A673 (cell line): Measurements from ENCODE around the gene CGB1. TPM values are rescaled to one million over a fixed set of nuclear protein-coding genes. Genes with fewer than 3 reads are reported as not detected.

Experiments used
- BruUV-seq: library from RNA; stranded (reverse); fragments of 400-500 nt; replicated peaks from 2 replicates; lab custom pipeline; 2021; lab: Mats Ljungman, UMichigan
- CTCF ChIA-PET: fragments of 300-600 bp; sonication (Branson Sonifier 250); formaldehyde crosslinking; loops from one replicate; lab custom pipeline; 2022; ENCODE audit warnings: antibody characterized with exemption; lab: Charles Lee
- POLR2A ChIA-PET: fragments of 300-600 bp; sonication (Branson Sonifier 250); formaldehyde crosslinking; loops from one replicate; lab custom pipeline; 2022; ENCODE audit warnings: antibody characterized with exemption; ENCODE audit not compliant: low non-redundant PET; lab: Charles Lee
- DNase-seq: peaks from one replicate; pipeline ENCODE4 v3.0.0-alpha.2; 2015; ENCODE audit warnings: low spot score
- H3K27ac ChIP-seq: fragments of 200-600 bp; sonication (generic); 2 replicates; pipeline ENCODE4 v1.5.1; 2016; ENCODE audit warnings: mixed run types, low read depth, mild to moderate bottlenecking, mixed read lengths, antibody characterized with exemption, low read length; ENCODE audit not compliant: poor library complexity, severe bottlenecking
- H3K27me3 ChIP-seq: fragments of 200-600 bp; sonication (generic); replicated peaks from 2 replicates; pipeline ENCODE4 v1.6.1; 2017; ENCODE audit warnings: mixed run types, low read depth, mild to moderate bottlenecking, mixed read lengths, antibody characterized with exemption, low read length; ENCODE audit not compliant: insufficient read depth, poor library complexity
- H3K36me3 ChIP-seq: fragments of 200-600 bp; sonication (generic); 2 replicates; pipeline ENCODE4 v1.6.1; 2016; ENCODE audit warnings: mixed run types, mild to moderate bottlenecking, mixed read lengths, antibody characterized with exemption, low read length; ENCODE audit not compliant: insufficient read depth, poor library complexity, severe bottlenecking
- H3K4me1 ChIP-seq: fragments of 200-600 bp; sonication (generic); 2 replicates; pipeline ENCODE4 v1.6.1; 2017; ENCODE audit warnings: mixed run types, mild to moderate bottlenecking, mixed read lengths, antibody characterized with exemption, low read length; ENCODE audit not compliant: insufficient read depth, poor library complexity, severe bottlenecking
- H3K4me3 ChIP-seq: fragments of 200-600 bp; sonication (generic); 2 replicates; pipeline ENCODE4 v1.5.1; 2016; ENCODE audit warnings: low read depth, mixed run types, mild to moderate bottlenecking, mixed read lengths, low read length; ENCODE audit not compliant: poor library complexity, severe bottlenecking
- H3K9me3 ChIP-seq: fragments of 200-600 bp; sonication (generic); 2 replicates; pipeline ENCODE4 v1.6.1; 2016; ENCODE audit warnings: mixed run types, low read depth, mild to moderate bottlenecking, mixed read lengths, antibody characterized with exemption, low read length; ENCODE audit not compliant: poor library complexity, severe bottlenecking
- CTCF ChIP-seq: fragments of 300-800, 200-600 bp; sonication (generic); conservative IDR thresholded peaks from 2 replicates; pipeline ENCODE4 v1.5.1; 2017; ENCODE audit warnings: low read depth, mild to moderate bottlenecking, antibody characterized with exemption, low read length, moderate library complexity, mixed read lengths
- EZH2 ChIP-seq: fragments of 200-600 bp; sonication (generic); IDR thresholded peaks from 2 replicates; pipeline ENCODE4 v1.6.1; 2017; ENCODE audit warnings: borderline replicate concordance, low read depth, mild to moderate bottlenecking, mixed read lengths, antibody characterized with exemption, low read length; ENCODE audit not compliant: poor library complexity, severe bottlenecking
- intact Hi-C: fragments of 100-400 bp; cut with micrococcal nuclease; formaldehyde crosslinking; loops from one replicate; pipeline ENCODE4 v1.10.0; 2022; ENCODE audit not compliant: unreplicated experiment
- total RNA-seq: library from RNA; stranded (reverse); gene quantifications from 2 replicates; pipeline ENCODE4 v1.2.3, GENCODE V29; 2021

Gene CGB1
- total RNA-seq, 1 experiment from 2014 or later: not detected

DNA sequence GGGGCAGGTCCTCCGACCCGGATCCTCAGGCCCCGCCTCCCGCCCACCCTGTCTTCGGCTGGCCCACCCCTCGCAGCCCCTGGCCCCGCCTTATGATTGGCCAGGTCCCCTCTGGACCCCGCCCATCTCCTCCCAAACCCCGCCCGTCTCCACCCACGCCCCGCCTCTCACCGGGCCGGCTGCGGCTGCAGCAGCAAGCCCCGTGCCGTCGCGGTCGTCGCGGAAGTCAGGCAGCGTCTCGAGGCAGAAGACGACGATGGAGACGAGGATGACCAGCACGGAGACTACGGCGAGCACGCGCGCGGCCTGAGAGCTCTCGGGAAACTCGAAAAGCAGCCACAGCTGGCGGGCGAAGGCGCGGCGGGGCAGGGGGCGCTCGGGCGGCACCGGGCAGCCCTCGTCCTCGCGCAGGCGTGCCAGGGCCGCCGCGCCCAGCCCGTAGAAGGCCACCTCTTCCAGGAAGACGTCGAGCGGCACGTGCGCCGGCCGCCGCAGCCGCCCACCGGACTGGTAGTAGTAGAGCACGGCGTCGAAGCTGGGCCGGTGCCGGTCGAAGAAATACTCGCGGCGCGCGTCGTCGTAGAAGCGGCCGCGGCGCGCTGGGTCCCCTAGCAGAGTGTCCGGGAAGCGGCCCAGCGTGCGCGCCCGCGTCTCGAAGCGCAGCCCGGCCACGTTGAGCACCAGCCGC is 35.3 kb upstream of the CGB1 start:
- TF ChIP-seq EZH2 (peak; percentile 41), CTCF (no peak)
- peak; percentile 27 for DNase-seq
- Histone ChIP-seq H3K27me3 (peaks cover 24% of the 10 kb centered on the region), H3K4me1 (peaks cover 5% of the 10 kb centered on the region), H3K27ac (no peak overlapping the region), H3K4me3 (no peak overlapping the region), H3K9me3 (no peaks in the 10 kb centered on the region), H3K36me3 (no peaks in the 10 kb centered on the region)
- no TSS peak for BruUV-seq
- intact Hi-C loops: no loop called here
- ChIA-PET POLR2A (no interaction called here), CTCF (no interaction called here)

DNA sequence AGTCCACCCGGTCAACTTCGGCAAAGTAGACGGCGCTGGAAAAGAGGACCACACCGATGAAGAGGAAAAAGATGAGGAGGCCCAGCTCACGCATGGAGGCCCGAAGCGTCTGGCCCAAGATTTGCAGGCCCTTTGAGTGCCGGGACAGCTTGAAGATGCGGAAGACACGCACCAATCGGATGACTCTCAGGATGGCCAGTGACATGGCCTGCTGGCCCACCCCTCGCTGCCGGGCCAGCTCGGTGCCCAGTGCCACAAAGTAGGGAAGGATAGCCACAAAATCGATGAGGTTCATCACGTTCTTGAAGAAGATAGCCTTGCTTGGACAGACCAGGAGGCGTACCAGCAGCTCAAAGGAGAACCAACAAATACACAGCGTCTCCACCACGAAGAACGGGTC is 33.7 kb upstream of the CGB1 start:
- TF ChIP-seq CTCF: no peak
- TF ChIP-seq EZH2: no peak
- Histone ChIP-seq H3K36me3 (no peaks in the 10 kb centered on the region), H3K4me3 (no peak overlapping the region), H3K27me3 (peaks cover 24% of the 10 kb centered on the region), H3K9me3 (no peaks in the 10 kb centered on the region), H3K27ac (no peak overlapping the region), H3K4me1 (peaks cover 5% of the 10 kb centered on the region)
- DNase-seq: no peak
- ChIA-PET POLR2A (no interaction called here), CTCF (interaction anchor here (0.7 kb wide), 1 partner anchor 14 kb away, joined by 4 read pairs; no protein-coding TSS in a partner anchor)
- intact Hi-C loops: no loop called here
- BruUV-seq: no TSS peak

DNA sequence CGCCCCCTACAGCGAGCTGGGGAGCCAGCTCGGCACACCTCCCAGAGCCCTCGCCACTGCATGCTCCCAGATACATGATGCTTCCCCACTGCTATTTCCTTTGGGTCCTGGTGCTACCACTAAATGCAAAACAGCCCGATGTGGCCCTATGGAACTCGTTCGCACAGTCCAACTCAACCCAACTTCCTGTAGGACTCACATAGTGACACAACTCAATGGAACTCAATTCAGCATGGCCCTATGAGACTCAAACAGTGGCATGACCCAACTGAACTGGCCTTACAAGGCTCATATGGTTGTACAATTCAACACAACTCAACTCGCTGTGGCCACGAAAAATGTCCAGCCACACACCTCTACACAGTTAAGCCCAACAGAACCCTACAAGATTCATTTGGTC is 32.3 kb upstream of the CGB1 start:
- BruUV-seq: no TSS peak
- peaks cover 24% of the 10 kb centered on the region for H3K27me3 ChIP-seq
- peaks cover 14% of the 10 kb centered on the region for H3K4me1 ChIP-seq
- H3K9me3 ChIP-seq: no peaks in the 10 kb centered on the region
- no peak overlapping the region for H3K27ac ChIP-seq
- ChIA-PET POLR2A (no interaction called here), CTCF (interaction anchor here (0.5 to 1.0 kb wide), 2 partner anchors 70 to 1084 kb away, joined by 4 to 5 read pairs; no protein-coding TSS in a partner anchor)
- DNase-seq: no peak
- H3K36me3 ChIP-seq: no peaks in the 10 kb centered on the region
- TF ChIP-seq CTCF (no peak), EZH2 (no peak)
- intact Hi-C loops: no loop called here
- no peak overlapping the region for H3K4me3 ChIP-seq
